Trophoblast cell (in vitro differentiated cells and primary cell): ENCODE results near the gene THYN1.

Experiments used
- DNase-seq, 2 donors: peaks; one replicate each; pipeline ENCODE4 v3.0.0-alpha.2; 2016
- H2AFZ ChIP-seq: 2 replicates; pipeline ENCODE4 v1.6.1; 2013; ENCODE audit warnings: low read length, moderate library complexity, mild to moderate bottlenecking; ENCODE audit not compliant: insufficient read depth, poor library complexity
- H2AK5ac ChIP-seq: 2 replicates; pipeline ENCODE4 v1.6.1; 2013; ENCODE audit warnings: mild to moderate bottlenecking, low read length
- H2BK120ac ChIP-seq: 2 replicates; pipeline ENCODE4 v1.6.1; 2013; ENCODE audit warnings: low read length, mild to moderate bottlenecking, moderate library complexity; ENCODE audit not compliant: insufficient read depth, poor library complexity
- H2BK12ac ChIP-seq: 2 replicates; pipeline ENCODE4 v1.6.1; 2013; ENCODE audit warnings: mild to moderate bottlenecking, low read length, moderate library complexity
- H2BK5ac ChIP-seq: 2 replicates; pipeline ENCODE4 v1.6.1; 2013; ENCODE audit warnings: low read length, low read depth, moderate library complexity, mild to moderate bottlenecking; ENCODE audit not compliant: poor library complexity
- H3K14ac ChIP-seq: 2 replicates; pipeline ENCODE4 v1.6.1; 2013; ENCODE audit warnings: mild to moderate bottlenecking, low read length
- H3K18ac ChIP-seq: 2 replicates; pipeline ENCODE4 v1.6.1; 2013; ENCODE audit warnings: mild to moderate bottlenecking, low read length
- H3K23ac ChIP-seq: 2 replicates; pipeline ENCODE4 v1.6.1; 2013; ENCODE audit warnings: low read length
- H3K27ac ChIP-seq: 2 replicates; pipeline ENCODE4 v1.5.1; 2013; ENCODE audit warnings: low read depth, mild to moderate bottlenecking, inconsistent platforms, low read length, moderate library complexity
- H3K27me3 ChIP-seq: 2 replicates; pipeline ENCODE4 v1.6.1; 2013; ENCODE audit warnings: inconsistent platforms, mild to moderate bottlenecking, low read length, moderate library complexity; ENCODE audit not compliant: insufficient read depth
- H3K36me3 ChIP-seq, 2 experiments: 1 replicate in 1 of 2; 2 replicates in 1 of 2; pipeline ENCODE4 v1.6.1; 2013; ENCODE audit warnings: low read length in 2 of 2, mild to moderate bottlenecking in 2 of 2, moderate library complexity in 1 of 2; ENCODE audit not compliant: insufficient read depth in 2 of 2, control insufficient read depth in 1 of 2
- H3K4ac ChIP-seq: 2 replicates; pipeline ENCODE4 v1.6.1; 2013; ENCODE audit warnings: low read depth, mild to moderate bottlenecking, low read length, moderate library complexity
- H3K4me1 ChIP-seq, 2 experiments: 1 replicate in 1 of 2; 2 replicates in 1 of 2; pipeline ENCODE4 v1.6.1; 2013; ENCODE audit warnings: low read length in 2 of 2, mild to moderate bottlenecking in 2 of 2, moderate library complexity in 1 of 2; ENCODE audit not compliant: insufficient read depth in 2 of 2, control insufficient read depth in 1 of 2
- H3K4me2 ChIP-seq: 2 replicates; pipeline ENCODE4 v1.6.1; 2013; ENCODE audit warnings: inconsistent platforms, mild to moderate bottlenecking, low read length, moderate library complexity
- H3K4me3 ChIP-seq: 2 replicates; pipeline ENCODE4 v1.5.1; 2013; ENCODE audit warnings: mild to moderate bottlenecking, low read depth, low read length, inconsistent platforms
- H3K79me1 ChIP-seq: one replicate; pipeline ENCODE4 v1.6.1; 2013; ENCODE audit warnings: low read length
- H3K79me2 ChIP-seq: 2 replicates; pipeline ENCODE4 v1.6.1; 2013; ENCODE audit warnings: low read length, mild to moderate bottlenecking; ENCODE audit not compliant: control insufficient read depth, insufficient read depth, poor library complexity
- H3K9ac ChIP-seq: 2 replicates; pipeline ENCODE4 v1.6.1; 2013; ENCODE audit warnings: mild to moderate bottlenecking, low read length
- H3K9me3 ChIP-seq: 2 replicates; pipeline ENCODE4 v1.6.1; 2013; ENCODE audit warnings: low read depth, mild to moderate bottlenecking, control low read depth, inconsistent platforms, low read length; ENCODE audit not compliant: insufficient read depth
- H4K12ac ChIP-seq: 2 replicates; pipeline ENCODE4 v1.6.1; 2013; ENCODE audit warnings: low read depth, mild to moderate bottlenecking, low read length, moderate library complexity
- H4K8ac ChIP-seq: 2 replicates; pipeline ENCODE4 v1.6.1; 2013; ENCODE audit warnings: low read depth, mild to moderate bottlenecking, low read length, moderate library complexity
- H4K91ac ChIP-seq: one replicate; pipeline ENCODE4 v1.6.1; 2013; ENCODE audit warnings: low read depth, mild to moderate bottlenecking, low read length, moderate library complexity
- WGBS: extraction: QIAGEN DNeasy Blood & Tissue Kit; methylation state at CpG from one replicate; pipeline ENCODE4 v1.1.7; 2013; ENCODE audit warnings: missing lambda C conversion rate; ENCODE audit not compliant: insufficient read length, insufficient coverage; ENCODE audit errors: extremely low coverage; 5-methylcytosine and 5-hydroxymethylcytosine counted together

The THYN1 gene

GRCh38 chr11:134276396-134277182 lies 23.4 kb upstream of the THYN1 start:
- Histone ChIP-seq H3K14ac (no peak overlapping the region), H3K27ac (no peak overlapping the region), H3K79me2 (no peaks in the 10 kb centered on the region), H3K23ac (no peak overlapping the region), H3K79me1 (no peaks in the 10 kb centered on the region), H3K9ac (no peak overlapping the region), H3K18ac (no peak overlapping the region), H3K27me3 (peaks cover 36% of the 10 kb centered on the region), H2AFZ (no peak overlapping the region), H3K4me2 (peak overlapping the region; percentile 74), H3K36me3 (no peaks in the 10 kb centered on the region), H4K8ac (no peak overlapping the region), H3K4me3 (peak overlapping the region; percentile 66), H3K4me1 (peaks cover 5 to 15% of the 10 kb centered on the region in 2 experiments), H3K9me3 (peaks cover 9% of the 10 kb centered on the region), H4K91ac (no peak overlapping the region), H2BK120ac (no peak overlapping the region), H2BK5ac (no peak overlapping the region), H2BK12ac (no peak overlapping the region), H3K4ac (no peak overlapping the region), H2AK5ac (no peak overlapping the region), H4K12ac (no peak overlapping the region)
- no CpG with 5 or more reads among the region's 88 CpGs for WGBS
- peak in 1 of 2 donors; percentile 26 for DNase-seq

GRCh38 chr11:134275534-134276395 lies 22.6 kb upstream of the THYN1 start, which contains the start of gene GLB1L3:
TSS of gene GLB1L3 (plus strand) at chr11:134276379. CDS start at chr11:134276741, 362 bp downstream.
- no CpG with 5 or more reads among the region's 68 CpGs for WGBS
- Histone ChIP-seq H3K18ac (no peak within 1 kb of the TSS), H4K12ac (no peak within 1 kb of the TSS), H2BK120ac (no peak within 1 kb of the TSS), H2BK12ac (no peak within 1 kb of the TSS), H2BK5ac (no peak within 1 kb of the TSS), H3K79me1 (no peaks in the 10 kb centered on the region), H3K9ac (no peak within 1 kb of the TSS), H3K14ac (no peak within 1 kb of the TSS), H2AK5ac (no peak within 1 kb of the TSS), H2AFZ (no peak within 1 kb of the TSS), H3K9me3 (peaks cover 9% of the 10 kb centered on the region), H3K4me3 (peak within 1 kb of the TSS; percentile 66), H4K8ac (no peak within 1 kb of the TSS), H3K4ac (no peak within 1 kb of the TSS), H3K23ac (no peak within 1 kb of the TSS), H3K27me3 (peaks cover 36% of the 10 kb centered on the region), H3K4me1 (peaks cover 5 to 15% of the 10 kb centered on the region in 2 experiments), H4K91ac (no peak within 1 kb of the TSS), H3K4me2 (peak within 1 kb of the TSS; percentile 74), H3K27ac (no peak within 1 kb of the TSS), H3K79me2 (no peaks in the 10 kb centered on the region), H3K36me3 (no peaks in the 10 kb centered on the region)
- peak in 1 of 2 donors; percentile 40 for DNase-seq

GRCh38 chr11:134275188-134275533 lies 22.0 kb upstream of the THYN1 start:
- H3K9ac ChIP-seq = no peak overlapping the region
- H2BK5ac ChIP-seq = no peak overlapping the region
- no CpG with 5 or more reads among the region's 5 CpGs for WGBS
- H3K9me3 ChIP-seq = peaks cover 9% of the 10 kb centered on the region
- no peak overlapping the region for H3K18ac ChIP-seq
- no peak overlapping the region for H2AK5ac ChIP-seq
- H3K79me2 ChIP-seq = no peaks in the 10 kb centered on the region
- DNase-seq = no peak
- H3K27ac ChIP-seq = no peak overlapping the region
- no peak overlapping the region for H3K4ac ChIP-seq
- H2BK12ac ChIP-seq = no peak overlapping the region
- no peaks in the 10 kb centered on the region for H3K79me1 ChIP-seq
- no peaks in the 10 kb centered on the region for H3K36me3 ChIP-seq
- no peak overlapping the region for H4K8ac ChIP-seq
- H3K14ac ChIP-seq = no peak overlapping the region
- peaks cover 36% of the 10 kb centered on the region for H3K27me3 ChIP-seq
- H4K91ac ChIP-seq = no peak overlapping the region
- peaks cover 5 to 16% of the 10 kb centered on the region in 2 experiments for H3K4me1 ChIP-seq
- H4K12ac ChIP-seq = no peak overlapping the region
- no peak overlapping the region for H2BK120ac ChIP-seq
- H3K4me3 ChIP-seq = no peak overlapping the region
- no peak overlapping the region for H3K4me2 ChIP-seq
- H3K23ac ChIP-seq = no peak overlapping the region
- H2AFZ ChIP-seq = no peak overlapping the region

GRCh38 chr11:134273317-134273712 lies 20.2 kb upstream of the THYN1 start:
- Histone ChIP-seq H2BK12ac (no peak overlapping the region), H2AK5ac (no peak overlapping the region), H3K18ac (no peak overlapping the region), H3K36me3 (no peaks in the 10 kb centered on the region), H3K79me2 (no peaks in the 10 kb centered on the region), H3K14ac (no peak overlapping the region), H3K9me3 (peaks cover 7% of the 10 kb centered on the region), H3K23ac (no peak overlapping the region), H3K9ac (no peak overlapping the region), H2BK5ac (no peak overlapping the region), H3K4me2 (no peak overlapping the region), H4K8ac (no peak overlapping the region), H3K27ac (no peak overlapping the region), H4K91ac (no peak overlapping the region), H3K4me3 (no peak overlapping the region), H4K12ac (no peak overlapping the region), H3K4me1 (peaks cover 5 to 18% of the 10 kb centered on the region in 2 experiments), H2AFZ (no peak overlapping the region), H3K79me1 (no peaks in the 10 kb centered on the region), H3K4ac (no peak overlapping the region), H3K27me3 (peaks cover 34% of the 10 kb centered on the region), H2BK120ac (no peak overlapping the region)
- no peak for DNase-seq
- WGBS = no CpG with 5 or more reads among the region's 3 CpGs
